ENCODE data around the gene RPS18. TPM values are rescaled to one million over a fixed set of nuclear protein-coding genes. Genes with fewer than 3 reads are reported as not detected.

RPS18 gene
- 2,510 to 2,725 TPM (median 2,552 TPM) in 5 replicates for total RNA-seq (2022; extraction: Qiagen RNA extraction)

GRCh38 chr6:33271468-33272274 is at the start of gene RPS18, which contains the start of gene VPS52:
Gene RPS18, plus strand, starts transcription at chr6:33272075. Its CDS starts 45 bp downstream, at chr6:33272120.
Gene VPS52, minus strand, starts transcription at chr6:33271876. Its CDS starts 201 bp downstream, at chr6:33271675.

GRCh38 chr6:33276864-33277662 is 5.2 kb downstream of the RPS18 start, which contains the start of gene B3GALT4:
Gene B3GALT4, plus strand, starts transcription at chr6:33277123. Its CDS starts 297 bp downstream, at chr6:33277420.

GRCh38 chr6:33288921-33289783 is 17.3 kb downstream of the RPS18 start, which contains the start of the genes PFDN6 and WDR46:
Gene PFDN6, plus strand, starts transcription at chr6:33289601. Its CDS starts 256 bp downstream, at chr6:33289857.
Gene WDR46, minus strand, starts transcription at chr6:33289239. Its CDS starts 69 bp downstream, at chr6:33289170.

GRCh38 chr6:33298773-33299236 is 26.9 kb downstream of the RPS18 start, which contains the start of gene RGL2:
Gene RGL2, minus strand, starts transcription at chr6:33298942. Its CDS starts 332 bp downstream, at chr6:33298610.

GRCh38 chr6:33313709-33314514 is 42.0 kb downstream of the RPS18 start, which contains the start of gene TAPBP:
Gene TAPBP, minus strand, starts transcription at chr6:33314078. Its CDS starts 37 bp downstream, at chr6:33314041.

GRCh38 chr6:33317669-33318425 is 46.0 kb downstream of the RPS18 start, which contains the start of gene ZBTB22:
Gene ZBTB22, minus strand, starts transcription at chr6:33317744. Its CDS starts 828 bp downstream, at chr6:33316916.

Other genes with a start within 250 kb of the RPS18 start
- 0.08 to 0.25 TPM in 2 of 5 replicates, not detected in the others for gene HLA-DPA1, start 198.4 kb upstream of the RPS18 start, total RNA-seq (2022; extraction: Qiagen RNA extraction)
- 0.05 TPM in 1 of 5 replicates, not detected in the others for gene HLA-DPB1, start 196.1 kb upstream of the RPS18 start, total RNA-seq (2022; extraction: Qiagen RNA extraction)
- gene COL11A2, start 79.6 kb upstream of the RPS18 start, total RNA-seq (2022; extraction: Qiagen RNA extraction) = 0.52 to 0.93 TPM (median 0.73 TPM) in 5 replicates
- gene RXRB, start 71.4 kb upstream of the RPS18 start, total RNA-seq (2022; extraction: Qiagen RNA extraction) = 18.4 to 21.6 TPM (median 20.6 TPM) in 5 replicates
- gene SLC39A7, start 71.2 kb upstream of the RPS18 start, total RNA-seq (2022; extraction: Qiagen RNA extraction) = 98.2 to 128 TPM (median 107 TPM) in 5 replicates
- 12.2 to 16.7 TPM (median 14.9 TPM) in 5 replicates for gene HSD17B8, start 67.4 kb upstream of the RPS18 start, total RNA-seq (2022; extraction: Qiagen RNA extraction)
- 20.3 to 25.5 TPM (median 23.6 TPM) in 5 replicates for gene RING1, start 63.6 kb upstream of the RPS18 start, total RNA-seq (2022; extraction: Qiagen RNA extraction)
- 16.0 to 19.1 TPM (median 17.0 TPM) in 5 replicates for gene VPS52, start 199 bp upstream of the RPS18 start, total RNA-seq (2022; extraction: Qiagen RNA extraction)
- gene B3GALT4, start 5.0 kb downstream of the RPS18 start, total RNA-seq (2022; extraction: Qiagen RNA extraction) = 0.56 to 1.2 TPM (median 0.95 TPM) in 5 replicates
- gene WDR46, start 17.2 kb downstream of the RPS18 start, total RNA-seq (2022; extraction: Qiagen RNA extraction) = 48.8 to 53.2 TPM (median 50.6 TPM) in 5 replicates
- gene PFDN6, start 17.5 kb downstream of the RPS18 start, total RNA-seq (2022; extraction: Qiagen RNA extraction) = 95.0 to 118 TPM (median 104 TPM) in 5 replicates
- gene RGL2, start 26.9 kb downstream of the RPS18 start, total RNA-seq (2022; extraction: Qiagen RNA extraction) = 11.7 to 14.0 TPM (median 13.1 TPM) in 5 replicates
- 35.1 to 42.4 TPM (median 36.9 TPM) in 5 replicates for gene TAPBP, start 42.0 kb downstream of the RPS18 start, total RNA-seq (2022; extraction: Qiagen RNA extraction)
- 2.4 to 3.4 TPM (median 3.3 TPM) in 5 replicates for gene ZBTB22, start 45.7 kb downstream of the RPS18 start, total RNA-seq (2022; extraction: Qiagen RNA extraction)
- 34.5 to 41.5 TPM (median 34.7 TPM) in 5 replicates for gene DAXX, start 50.9 kb downstream of the RPS18 start, total RNA-seq (2022; extraction: Qiagen RNA extraction)
- gene KIFC1, start 119.7 kb downstream of the RPS18 start, total RNA-seq (2022; extraction: Qiagen RNA extraction) = 42.3 to 45.8 TPM (median 44.0 TPM) in 5 replicates
- 14.2 to 18.0 TPM (median 15.3 TPM) in 5 replicates for gene PHF1, start 138.9 kb downstream of the RPS18 start, total RNA-seq (2022; extraction: Qiagen RNA extraction)
- 167 to 226 TPM (median 199 TPM) in 5 replicates for gene CUTA, start 146.0 kb downstream of the RPS18 start, total RNA-seq (2022; extraction: Qiagen RNA extraction)
- 3.1 to 4.8 TPM (median 4.4 TPM) in 5 replicates for gene SYNGAP1, start 148.0 kb downstream of the RPS18 start, total RNA-seq (2022; extraction: Qiagen RNA extraction)
- 9.9 to 12.3 TPM (median 11.7 TPM) in 5 replicates for gene ZBTB9, start 182.5 kb downstream of the RPS18 start, total RNA-seq (2022; extraction: Qiagen RNA extraction)